GM18505 (cell line): ENCODE measurements around the gene PCA3.
"Not testable (repeated sequence)": the region's sequence is repeated elsewhere in the genome, so short reads cannot be mapped to it uniquely, and the experiment has no call there.

Experiments used
- ATAC-seq: cut with Tn5 transposase; IDR thresholded peaks from one replicate; pipeline ENCODE4 v1.9.1; 2021; ENCODE audit not compliant: unreplicated experiment
- POLR2A ChIP-seq: IDR thresholded peaks from 4 replicates; pipeline ENCODE4 v1.6.1; 2011; ENCODE audit warnings: borderline replicate concordance; ENCODE audit not compliant: insufficient read depth, insufficient read length; ENCODE audit errors: extremely low read depth

PCA3 gene

GRCh38 chr9:76737154-76737902 lies 26.9 kb upstream of the PCA3 start:
- ATAC-seq, result no peak
- no peak for TF ChIP-seq POLR2A

- no peak for ATAC-seq
- no peak for TF ChIP-seq POLR2A
These were observed 25.8 kb upstream of the PCA3 start for GRCh38 chr9:76738402-76738801.

- no peak for TF ChIP-seq POLR2A
- no peak for ATAC-seq
These were observed 22.7 kb upstream of the PCA3 start for GRCh38 chr9:76741524-76741923.

GRCh38 chr9:76742890-76743289 lies 21.3 kb upstream of the PCA3 start:
- not testable (repeated sequence) for ATAC-seq

GRCh38 chr9:76743931-76744330 lies 20.3 kb upstream of the PCA3 start:
- TF ChIP-seq POLR2A, result no peak
- ATAC-seq, result no peak

GRCh38 chr9:76744336-76744735 lies 19.9 kb upstream of the PCA3 start:
- no peak for TF ChIP-seq POLR2A
- ATAC-seq, result no peak

GRCh38 chr9:76751001-76751400 lies 13.2 kb upstream of the PCA3 start:
- TF ChIP-seq POLR2A, result no peak
- ATAC-seq, result no peak

GRCh38 chr9:76756268-76756640 lies 8.0 kb upstream of the PCA3 start:
- no peak for TF ChIP-seq POLR2A
- ATAC-seq, result no peak

- TF ChIP-seq POLR2A, result no peak
- ATAC-seq, result no peak
These were observed 7.1 kb upstream of the PCA3 start for GRCh38 chr9:76756941-76757673.

GRCh38 chr9:76758476-76758875 lies 5.8 kb upstream of the PCA3 start:
- ATAC-seq, result no peak
- TF ChIP-seq POLR2A, result no peak

- ATAC-seq, result no peak
- no peak for TF ChIP-seq POLR2A
These were observed 4.5 kb upstream of the PCA3 start for GRCh38 chr9:76759732-76760131.

GRCh38 chr9:76761448-76761847 lies 2.8 kb upstream of the PCA3 start:
- TF ChIP-seq POLR2A, result no peak
- no peak for ATAC-seq

- TF ChIP-seq POLR2A, result no peak
- no peak for ATAC-seq
These were observed 1.9 kb downstream of the PCA3 start for GRCh38 chr9:76766126-76766525.

- no peak for TF ChIP-seq POLR2A
- no peak for ATAC-seq
These were observed 8.6 kb downstream of the PCA3 start for GRCh38 chr9:76772686-76773445.
